Upper lobe of right lung (tissue), 1 donor: Measurements from ENCODE around the gene TMEM117. TPM values are rescaled to one million over a fixed set of nuclear protein-coding genes. Genes with fewer than 3 reads are reported as not detected.

Experiments
- ATAC-seq: fragments of 200-7000 bp; cut with Tn5 transposase; one replicate; pipeline ENCODE4 v1.9.1; 2020; ENCODE audit warnings: mild to moderate bottlenecking, moderate library complexity
- DNase-seq: peaks from one replicate; pipeline ENCODE4 v3.0.0-alpha.2; 2020
- H3K27ac ChIP-seq: fragments of 200-600 bp; one replicate; pipeline ENCODE4 v1.8.0; 2022
- H3K27me3 ChIP-seq: fragments of 200-600 bp; one replicate; pipeline ENCODE4 v1.8.0; 2022; ENCODE audit warnings: mild to moderate bottlenecking
- H3K36me3 ChIP-seq: fragments of 200-600 bp; one replicate; pipeline ENCODE4 v1.8.0; 2022
- H3K4me1 ChIP-seq: fragments of 200-600 bp; one replicate; pipeline ENCODE4 v1.8.0; 2022
- H3K4me3 ChIP-seq: fragments of 200-600 bp; one replicate; pipeline ENCODE4 v1.8.0; 2022; ENCODE audit warnings: mild to moderate bottlenecking
- H3K9me3 ChIP-seq: fragments of 200-600 bp; one replicate; pipeline ENCODE4 v1.8.0; 2022
- intact Hi-C: fragments of 100-400 bp; cut with DNase I; formaldehyde crosslinking; loops from one replicate; pipeline ENCODE4 v1.11.0; 2022
- total RNA-seq: library from RNA; stranded (reverse); fragmentation: NEBNext Ultra II Directional; extraction: Animal tissue kit (Norgen Biotek cat#: 25700); gene quantifications from one replicate; pipeline ENCODE4 v1.2.1, GENCODE V29; 2021
- TF ChIP-seq, protein P1 (sequence below): fragments of 200-600 bp; IDR thresholded peaks from one replicate; pipeline ENCODE4 v1.8.0; 2022; ENCODE audit warnings: antibody characterized with exemption
- donor health status: DM: no; HTN: yes; CAD: no; lungs with severe emphysema.

The TMEM117 gene
- total RNA-seq, 1 donor from 2014 or later = 4.6 TPM

DNA sequence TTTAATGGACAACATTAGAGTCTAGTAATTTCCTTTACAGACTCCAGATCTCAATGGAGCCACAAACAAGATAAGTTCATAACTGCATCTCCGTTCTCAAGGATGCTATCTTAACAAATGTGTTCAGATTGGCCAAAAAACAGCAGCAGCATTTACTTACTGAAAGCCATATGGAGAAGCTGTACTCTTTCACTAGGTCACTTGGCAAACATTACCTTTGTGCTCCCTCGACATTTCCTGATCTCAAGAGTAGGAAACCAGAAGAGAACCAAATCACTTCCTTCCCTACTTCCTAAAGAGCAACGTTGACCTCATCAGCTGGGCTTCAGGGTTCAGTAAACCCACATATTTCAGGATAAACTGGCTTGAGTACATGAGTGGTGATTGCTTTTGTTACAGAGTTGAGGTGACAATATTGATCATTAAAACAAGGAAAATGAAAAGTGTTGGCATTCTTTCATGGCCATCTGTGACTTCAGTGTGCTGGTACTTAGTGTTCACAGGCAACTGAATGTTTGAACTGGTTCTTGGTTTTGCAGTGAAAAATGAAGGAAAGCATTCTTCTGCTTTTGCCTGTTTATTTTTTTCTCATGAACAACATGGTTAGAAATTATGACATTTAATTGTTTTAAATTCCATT, 449.6 kb downstream of the TMEM117 start:
- ATAC-seq (no peak), DNase-seq (no peak)
- Histone ChIP-seq H3K9me3 (no peaks in the 10 kb centered on the region), H3K4me3 (no peak overlapping the region), H3K4me1 (no peaks in the 10 kb centered on the region), H3K36me3 (no peaks in the 10 kb centered on the region), H3K27me3 (no peaks in the 10 kb centered on the region), H3K27ac (no peak overlapping the region)
- TF ChIP-seq, protein P1, sequence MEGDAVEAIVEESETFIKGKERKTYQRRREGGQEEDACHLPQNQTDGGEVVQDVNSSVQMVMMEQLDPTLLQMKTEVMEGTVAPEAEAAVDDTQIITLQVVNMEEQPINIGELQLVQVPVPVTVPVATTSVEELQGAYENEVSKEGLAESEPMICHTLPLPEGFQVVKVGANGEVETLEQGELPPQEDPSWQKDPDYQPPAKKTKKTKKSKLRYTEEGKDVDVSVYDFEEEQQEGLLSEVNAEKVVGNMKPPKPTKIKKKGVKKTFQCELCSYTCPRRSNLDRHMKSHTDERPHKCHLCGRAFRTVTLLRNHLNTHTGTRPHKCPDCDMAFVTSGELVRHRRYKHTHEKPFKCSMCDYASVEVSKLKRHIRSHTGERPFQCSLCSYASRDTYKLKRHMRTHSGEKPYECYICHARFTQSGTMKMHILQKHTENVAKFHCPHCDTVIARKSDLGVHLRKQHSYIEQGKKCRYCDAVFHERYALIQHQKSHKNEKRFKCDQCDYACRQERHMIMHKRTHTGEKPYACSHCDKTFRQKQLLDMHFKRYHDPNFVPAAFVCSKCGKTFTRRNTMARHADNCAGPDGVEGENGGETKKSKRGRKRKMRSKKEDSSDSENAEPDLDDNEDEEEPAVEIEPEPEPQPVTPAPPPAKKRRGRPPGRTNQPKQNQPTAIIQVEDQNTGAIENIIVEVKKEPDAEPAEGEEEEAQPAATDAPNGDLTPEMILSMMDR = no peak
- intact Hi-C loops = no loop called here

DNA sequence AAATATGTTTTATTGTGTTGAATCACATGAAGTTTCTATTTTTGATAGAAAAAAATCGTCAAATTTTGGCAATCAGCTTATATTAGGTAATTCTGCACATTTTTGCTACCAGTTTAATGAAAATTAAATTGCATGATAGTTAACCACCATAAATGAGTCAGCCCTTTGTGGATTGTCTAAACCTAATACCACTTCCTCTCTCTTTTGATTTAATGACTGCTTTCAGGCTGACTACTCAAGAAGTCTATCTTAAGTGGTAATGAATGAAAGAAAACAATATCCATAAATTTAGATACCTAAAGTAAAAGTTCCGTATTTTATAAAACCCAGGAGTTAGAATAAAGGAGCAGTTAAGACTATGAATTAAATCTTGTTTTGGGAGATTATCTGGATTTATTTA, 450.5 kb downstream of the TMEM117 start:
- Histone ChIP-seq H3K36me3 (no peaks in the 10 kb centered on the region), H3K4me3 (no peak overlapping the region), H3K27me3 (no peaks in the 10 kb centered on the region), H3K4me1 (no peaks in the 10 kb centered on the region), H3K9me3 (no peaks in the 10 kb centered on the region), H3K27ac (no peak overlapping the region)
- intact Hi-C loops = no loop called here
- TF ChIP-seq, protein P1 = no peak
- ATAC-seq = no peak
- no peak for DNase-seq

DNA sequence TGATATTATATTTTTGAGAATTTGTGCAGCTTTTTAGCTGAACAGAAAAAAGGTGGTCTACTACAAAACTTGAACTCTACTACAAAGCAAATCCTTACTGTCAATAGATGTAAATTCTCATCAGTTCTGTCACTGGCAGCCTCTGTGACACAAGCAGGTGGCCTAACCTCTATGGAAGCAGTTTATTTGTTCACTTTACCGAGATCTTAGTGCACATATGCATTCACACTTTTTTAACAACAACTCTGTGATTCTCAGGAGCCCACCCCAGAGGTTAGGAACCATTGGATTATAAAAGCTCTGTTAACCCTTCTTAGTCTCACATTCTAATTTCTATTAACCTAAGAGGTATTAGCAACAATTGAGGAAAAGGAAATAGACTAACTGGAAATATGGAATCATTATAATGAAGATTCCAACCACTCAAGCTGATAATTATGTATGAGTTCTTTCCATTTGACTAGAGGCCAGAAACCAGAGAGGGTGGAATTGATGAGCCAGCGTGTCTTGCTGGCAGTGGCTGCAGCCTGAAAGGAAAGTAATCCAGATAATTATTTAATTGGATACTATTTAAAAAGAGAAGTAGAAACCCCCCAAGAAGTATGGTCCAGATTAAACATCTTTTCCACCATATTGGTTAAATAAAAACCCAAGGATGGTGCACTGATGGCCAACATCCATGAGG, 451.1 kb downstream of the TMEM117 start:
- DNase-seq (no peak), ATAC-seq (no peak)
- Histone ChIP-seq H3K4me1 (no peaks in the 10 kb centered on the region), H3K27ac (no peak overlapping the region), H3K4me3 (no peak overlapping the region), H3K36me3 (no peaks in the 10 kb centered on the region), H3K27me3 (no peaks in the 10 kb centered on the region), H3K9me3 (no peaks in the 10 kb centered on the region)
- TF ChIP-seq, protein P1 = no peak
- intact Hi-C loops = no loop called here

DNA sequence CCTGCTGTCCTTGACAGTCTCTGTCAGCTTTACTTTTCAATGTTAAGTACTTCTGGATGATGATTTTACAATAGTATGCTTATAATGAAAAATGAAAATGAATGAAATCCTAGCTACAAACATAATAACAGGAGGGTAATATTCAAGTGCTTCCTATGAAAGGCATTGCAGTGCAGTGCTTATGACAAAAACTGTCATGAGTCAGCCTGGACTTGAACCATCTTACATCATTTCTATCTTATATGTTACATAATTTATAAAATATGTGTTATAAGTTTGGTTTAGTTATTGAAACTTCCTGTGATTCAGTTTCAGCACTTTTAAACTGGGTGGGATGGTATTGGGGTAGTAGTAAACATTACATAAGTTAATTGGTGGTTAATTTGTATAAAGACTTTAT, 451.7 kb downstream of the TMEM117 start:
- Histone ChIP-seq H3K9me3 (no peaks in the 10 kb centered on the region), H3K27me3 (no peaks in the 10 kb centered on the region), H3K27ac (no peak overlapping the region), H3K4me3 (no peak overlapping the region), H3K36me3 (no peaks in the 10 kb centered on the region), H3K4me1 (no peaks in the 10 kb centered on the region)
- DNase-seq (no peak), ATAC-seq (no peak)
- intact Hi-C loops = no loop called here
- TF ChIP-seq, protein P1 = no peak

DNA sequence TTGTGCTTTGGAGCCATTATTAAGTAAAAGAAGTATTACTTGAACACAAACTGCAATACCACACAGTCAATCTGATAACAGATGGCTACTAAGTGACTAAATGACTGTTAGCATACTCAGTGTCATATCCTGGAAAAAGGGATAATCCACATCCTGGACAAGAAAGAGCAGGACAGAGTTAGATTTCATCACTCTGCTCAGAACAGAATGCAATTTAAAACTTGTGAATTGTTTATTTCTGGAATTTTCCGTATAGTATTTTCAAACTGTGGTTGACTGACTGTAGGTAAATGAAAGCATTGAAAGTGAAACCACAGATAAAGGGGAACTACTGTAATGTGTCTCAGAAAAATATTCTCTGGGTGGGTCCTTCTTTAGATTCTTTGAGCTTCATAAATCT, 458.8 kb downstream of the TMEM117 start:
- Histone ChIP-seq H3K36me3 (no peaks in the 10 kb centered on the region), H3K4me1 (no peaks in the 10 kb centered on the region), H3K4me3 (no peak overlapping the region), H3K27me3 (no peaks in the 10 kb centered on the region), H3K27ac (no peak overlapping the region), H3K9me3 (no peaks in the 10 kb centered on the region)
- no peak for ATAC-seq
- intact Hi-C loops = no loop called here
- DNase-seq = no peak
- TF ChIP-seq, protein P1 = no peak
